Measurements from ENCODE around the gene ZNF460.

GRCh38 chr19:57262044-57262443, 18.2 kb upstream of the ZNF460 start:
- TF ChIP-seq EZH2phosphoT487 (conservative IDR thresholded peaks at IDR 0.05; ENCODE audit: low read length) (no peak), CTCF (IDR thresholded peaks at IDR 0.05; ENCODE audit: insufficient read depth, low read length, poor library complexity, severe bottlenecking) (no peak)
